GM12878 (cell line): ENCODE results near the gene CASP3. TPM values are rescaled to one million over a fixed set of nuclear protein-coding genes. Genes with fewer than 3 reads are reported as not detected.
A peak's percentile ranks its signal among the peaks of the same experiment; 100 is the strongest.

Source experiments
- ATAC-seq: fragments of 200-7000 bp; cut with Tn5 transposase; 3 replicates; pipeline ENCODE4 v1.9.1; 2020; ENCODE audit warnings: mild to moderate bottlenecking, moderate library complexity
- BruUV-seq: library from RNA; stranded (reverse); fragments of 400-500 nt; replicated peaks from 2 replicates; lab custom pipeline; 2021; lab: Mats Ljungman, UMichigan
- CTCF ChIA-PET: fragments of 300-600 bp; sonication (Branson Sonifier 250); formaldehyde crosslinking; extraction: SDS; loops from one replicate; lab custom pipeline; 2021; ENCODE audit warnings: inconsistent platforms; lab: Yijun Ruan, JAX
- POLR2A ChIA-PET: fragments of 350-600 bp; formaldehyde crosslinking; extraction: SDS; loops from one replicate; lab custom pipeline; 2021; ENCODE audit warnings: inconsistent platforms; lab: Charles Lee
- RAD21 ChIA-PET: fragments of 300-600 bp; sonication (Branson Sonifier 250); formaldehyde crosslinking; loops from one replicate; lab custom pipeline; 2023; ENCODE audit warnings: antibody characterized with exemption; ENCODE audit not compliant: unreplicated experiment; lab: Charles Lee
- SMC1A ChIA-PET: fragments of 300-600 bp; sonication (Branson Sonifier 250); formaldehyde crosslinking; loops from one replicate; lab custom pipeline; 2023; ENCODE audit not compliant: unreplicated experiment, uncharacterized antibody; lab: Charles Lee
- DNase-seq: peaks from one replicate; pipeline ENCODE4 v3.0.0-alpha.2; 2011; ENCODE audit warnings: low read depth, low spot score
- FAIRE-seq: peaks from 3 replicates; lab custom pipeline; 2011; peaks lifted over from hg19 to GRCh38; lab: Jason Lieb, UNC
- H2AFZ ChIP-seq: 2 replicates; pipeline ENCODE4 v1.6.0; 2011; ENCODE audit warnings: low read depth, low read length, control low read depth; ENCODE audit not compliant: control insufficient read depth
- H3K27ac ChIP-seq: 2 replicates; pipeline ENCODE4 v1.5.1; 2011; ENCODE audit warnings: control low read depth; ENCODE audit not compliant: control insufficient read depth, insufficient read depth
- H3K27me3 ChIP-seq, 2 experiments: replicated peaks in 1 of 2; 2 replicates each; pipeline versions ENCODE4 v1.6.0 to v1.6.1; 2011; ENCODE audit warnings: low read length in 1 of 2; ENCODE audit not compliant: control insufficient read depth in 2 of 2, insufficient read depth in 2 of 2
- H3K36me3 ChIP-seq, 2 experiments: 2 replicates each; pipeline ENCODE4 v1.5.1; 2011; ENCODE audit warnings: low read length in 1 of 2; ENCODE audit not compliant: control insufficient read depth in 2 of 2, insufficient read depth in 2 of 2
- H3K4me1 ChIP-seq: 2 replicates; pipeline ENCODE4 v1.6.1; 2011; ENCODE audit warnings: mild to moderate bottlenecking, low read length, moderate library complexity, mixed read lengths; ENCODE audit not compliant: control insufficient read depth, insufficient read depth
- H3K4me2 ChIP-seq: 2 replicates; pipeline ENCODE4 v1.6.0; 2011; ENCODE audit warnings: control low read depth; ENCODE audit not compliant: control insufficient read depth, insufficient read depth
- H3K4me3 ChIP-seq: fragments of 200-600 bp; sonication (generic); 2 replicates; pipeline ENCODE4 v1.5.1; 2016
- H3K79me2 ChIP-seq: 2 replicates; pipeline ENCODE4 v1.6.0; 2011; ENCODE audit warnings: low read length; ENCODE audit not compliant: control insufficient read depth, insufficient read depth
- H3K9ac ChIP-seq: 2 replicates; pipeline ENCODE4 v1.8.0; 2011; ENCODE audit warnings: low read length, control low read depth, mixed read lengths; ENCODE audit not compliant: control insufficient read depth, insufficient read depth
- H3K9me3 ChIP-seq: replicated peaks from 3 replicates; pipeline ENCODE4 v1.5.1; 2011; ENCODE audit warnings: mild to moderate bottlenecking, low read length; ENCODE audit not compliant: control insufficient read depth, insufficient read depth
- H4K20me1 ChIP-seq: 2 replicates; pipeline ENCODE4 v1.6.0; 2011; ENCODE audit not compliant: control insufficient read depth, insufficient read depth
- CHD2 ChIP-seq: IDR thresholded peaks from 2 replicates; pipeline ENCODE4 v1.6.1; 2011; ENCODE audit warnings: low read depth, low read length, improper control_type of control experiment, borderline replicate concordance
- ETV6 ChIP-seq, 2 experiments: fragments of 450-650 bp in 1 of 2; IDR thresholded peaks in 1 of 2; conservative IDR thresholded peaks in 1 of 2; 2 replicates each; pipeline ENCODE4 v1.6.1; 2014; ENCODE audit warnings: antibody characterized with exemption in 1 of 2, borderline replicate concordance in 1 of 2, low read depth in 1 of 2, mild to moderate bottlenecking in 1 of 2, moderate library complexity in 1 of 2
- EZH2 ChIP-seq: IDR thresholded peaks from 2 replicates; pipeline ENCODE4 v1.6.1; 2012; ENCODE audit warnings: low read depth, mild to moderate bottlenecking, control low read depth, inconsistent platforms, low read length, borderline replicate concordance; ENCODE audit not compliant: control insufficient read depth
- IRF3 ChIP-seq: fragments of 450-650 bp; IDR thresholded peaks from 2 replicates; pipeline ENCODE4 v1.6.1; 2014; ENCODE audit warnings: mild to moderate bottlenecking
- KAT2A ChIP-seq: conservative IDR thresholded peaks from 2 replicates; pipeline ENCODE4 v1.6.1; 2011; ENCODE audit warnings: low read depth, low read length; ENCODE audit not compliant: control insufficient read depth
- MEF2A ChIP-seq: IDR thresholded peaks from 2 replicates; pipeline ENCODE4 v1.6.1; 2011; ENCODE audit warnings: low read depth, mild to moderate bottlenecking, low read length, moderate library complexity; ENCODE audit not compliant: insufficient read depth
- MYC ChIP-seq: IDR thresholded peaks from 2 replicates; pipeline ENCODE4 v1.6.1; 2011; ENCODE audit warnings: mild to moderate bottlenecking, low read length, moderate library complexity, inconsistent platforms; ENCODE audit not compliant: insufficient read depth, insufficient replicate concordance, insufficient read length, severe bottlenecking
- PML ChIP-seq: IDR thresholded peaks from 2 replicates; pipeline ENCODE4 v1.6.1; 2012; ENCODE audit warnings: low read length, inconsistent platforms
- TAF1 ChIP-seq: IDR thresholded peaks from 2 replicates; pipeline ENCODE4 v1.6.1; 2011; ENCODE audit warnings: mild to moderate bottlenecking, low read depth, low read length, borderline replicate concordance
- ZNF217 ChIP-seq: fragments of 450-650 bp; IDR thresholded peaks from 2 replicates; pipeline ENCODE4 v1.6.1; 2017; ENCODE audit warnings: antibody characterized with exemption, mild to moderate bottlenecking
- WGBS: methylation state at CpG from one replicate; pipeline ENCODE4 v1.1.6; 2016; ENCODE audit warnings: low lambda C conversion rate; ENCODE audit not compliant: insufficient replicate concordance, insufficient coverage; ENCODE audit errors: missing lambda C conversion rate; 5-methylcytosine and 5-hydroxymethylcytosine counted together
- in situ Hi-C: fragments of 300-500 bp; cut with MboI; formaldehyde crosslinking; loops from 9 replicates; pipeline ENCODE4 v1.14.3; 2018; ENCODE audit warnings: mixed read lengths
- intact Hi-C: fragments of 100-400 bp; cut with micrococcal nuclease; formaldehyde crosslinking; loops from one replicate; pipeline ENCODE4 v1.14.2; 2022; ENCODE audit not compliant: unreplicated experiment
- polyA plus RNA-seq, 11 experiments: library from polyadenylated mRNA; depleted of rRNA in 4 of 11; unstranded in 6 of 11; stranded (reverse) in 5 of 11; fragments of >200 nt; fragmentation: Nextera tagmentation in 4 of 11; fragmentation: Illumina TruSeq in 1 of 11; extraction: Ambion mirVana in 4 of 11; extraction: Trizol in 1 of 11; gene quantifications; 1 replicate in 1 of 11; 2 replicates in 10 of 11; pipeline versions ENCODE4 v1.2.1 to v1.2.3, GENCODE V29; 2011 to 2016; ENCODE audit warnings: inconsistent platforms in 2 of 11, missing spikeins in 2 of 11, low read depth in 1 of 11
- total RNA-seq, 4 experiments: library from RNA; depleted of rRNA in 3 of 4; stranded (reverse); fragments of >200 nt in 3 of 4; fragmentation: Illumina TruSeq in 1 of 4; extraction: Trizol in 1 of 4; gene quantifications; 2 replicates each; pipeline versions ENCODE4 v1.2.1 to v1.2.3, GENCODE V29; 2013 to 2021
- TF ChIP-seq, protein P1 (sequence below): fragments of 450-650 bp; IDR thresholded peaks from 2 replicates; pipeline ENCODE4 v1.6.1; 2017; ENCODE audit warnings: borderline replicate concordance

Gene CASP3
- total and polyA plus RNA-seq, 10 of the 15 experiments (the other 5 are each of a cell fraction or from before 2014, with no cell fraction given): 50.0 to 194 (median 74.4) TPM

DNA sequence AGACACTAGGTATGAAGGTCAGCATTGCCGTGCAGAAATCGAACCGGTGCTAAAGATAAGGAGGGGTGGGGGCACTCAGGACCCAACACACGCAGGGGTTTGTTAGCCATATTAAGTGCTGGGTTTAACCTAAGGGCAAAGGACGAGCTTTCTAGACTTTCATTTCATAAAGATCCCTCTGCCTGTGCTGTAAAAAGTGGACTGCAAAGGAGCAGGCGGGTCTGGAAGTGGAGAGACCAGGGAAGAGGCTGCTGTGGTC is 1.3 kb downstream of the CASP3 start:
- DNase-seq (no peak), FAIRE-seq (no peak), ATAC-seq (no peak)
- peaks cover 12% of the 10 kb centered on the region; the same call in 1 of the 2 replicates for H3K4me1 ChIP-seq
- peaks cover 75% of the 10 kb centered on the region for H3K79me2 ChIP-seq
- RAD21 ChIA-PET: interaction anchor here (0.6 to 3.7 kb wide), 7 partner anchors 9 to 383 kb away, joined by 3 to 24 read pairs (median 7); partner anchors contain the start of gene CENPU
- no peak overlapping the region for H2AFZ ChIP-seq
- no peaks in the 10 kb centered on the region for H4K20me1 ChIP-seq
- H3K9me3 ChIP-seq: no peaks in the 10 kb centered on the region
- no peaks in the 10 kb centered on the region for H3K27me3 ChIP-seq
- peak overlapping the region; percentile 85 for H3K27ac ChIP-seq
- POLR2A ChIA-PET: interaction anchor here (0.6 to 2.2 kb wide), 5 partner anchors 85 to 384 kb away, joined by 3 to 12 read pairs (median 4); partner anchors contain the start of gene CENPU
- no peaks in the 10 kb centered on the region for H3K36me3 ChIP-seq
- in situ Hi-C loops: no loop called here
- CTCF ChIA-PET: interaction anchor here (0.9 to 2.9 kb wide), 8 partner anchors 10 to 396 kb away, joined by 3 to 12 read pairs (median 4); partner anchors contain the start of gene CENPU
- intact Hi-C loops: loop anchor here (2.0 to 10.0 kb wide), 7 partner anchors 87 to 383 kb away; partner anchors contain the start of genes CENPU and IRF2
- H3K4me2 ChIP-seq: peak overlapping the region; percentile 78
- TF ChIP-seq PML (0 out of 2 replicates have a peak, but pooled peaks have one; percentile 24), KAT2A (no peak)
- peak overlapping the region; percentile 98 for H3K4me3 ChIP-seq
- WGBS: 18% methylated on average over 6 of the region's 6 CpGs
- peak overlapping the region; percentile 87 for H3K9ac ChIP-seq
- no TSS peak for BruUV-seq
- SMC1A ChIA-PET: interaction anchor here (0.7 to 2.1 kb wide), 7 partner anchors 12 to 550 kb away, joined by 3 to 6 read pairs (median 4); partner anchors contain the start of gene CENPU

GRCh38 chr4:184647266-184648053 is 1.8 kb downstream of the CASP3 start:
- in situ Hi-C loops: no loop called here
- peak overlapping the region; percentile 98 for H3K4me3 ChIP-seq
- peak overlapping the region; percentile 87 for H3K9ac ChIP-seq
- SMC1A ChIA-PET: interaction anchor here (0.6 to 2.1 kb wide), 13 partner anchors 9 to 550 kb away, joined by 3 to 6 read pairs (median 3); partner anchors contain the start of gene CENPU
- H3K4me2 ChIP-seq: peak overlapping the region; percentile 78
- intact Hi-C loops: loop anchor here (2.0 to 10.0 kb wide), 7 partner anchors 87 to 383 kb away; partner anchors contain the start of genes CENPU and IRF2
- H3K27me3 ChIP-seq: no peaks in the 10 kb centered on the region
- no peaks in the 10 kb centered on the region for H4K20me1 ChIP-seq
- CTCF ChIA-PET: interaction anchor here (0.9 to 2.9 kb wide), 8 partner anchors 9 to 395 kb away, joined by 3 to 12 read pairs (median 4); partner anchors contain the start of gene CENPU
- no peak for FAIRE-seq
- 69% methylated on average over 7 of the region's 7 CpGs for WGBS
- H3K27ac ChIP-seq: peak overlapping the region; percentile 85
- H3K4me1 ChIP-seq: peaks cover 12% of the 10 kb centered on the region; the same call in 1 of the 2 replicates
- no peaks in the 10 kb centered on the region for H3K9me3 ChIP-seq
- no peak overlapping the region for H2AFZ ChIP-seq
- H3K79me2 ChIP-seq: peaks cover 80% of the 10 kb centered on the region
- RAD21 ChIA-PET: interaction anchor here (0.7 to 3.7 kb wide), 8 partner anchors 20 to 383 kb away, joined by 3 to 24 read pairs (median 6); partner anchors contain the start of gene CENPU
- no TSS peak for BruUV-seq
- H3K36me3 ChIP-seq: peaks cover 0 to 2% of the 10 kb centered on the region in 2 experiments; a peak in 1 of 4 replicates
- POLR2A ChIA-PET: interaction anchor here (0.6 to 1.0 kb wide), 4 partner anchors 18 to 167 kb away, joined by 3 read pairs; no protein-coding TSS in a partner anchor
- DNase-seq: no peak
- ATAC-seq: no peak
- TF ChIP-seq MYC (no peak), CHD2 (no peak), ETV6 (conservative IDR thresholded peaks at IDR 0.05 in 1 of 2, IDR thresholded peaks at IDR 0.05 in 1 of 2; ENCODE audit: borderline replicate concordance in 1 of 2, low read depth in 1 of 2) (no peak), EZH2 (no peak), IRF3 (no peak), MEF2A (no peak), ZNF217 (no peak), TAF1 (no peak)
- TF ChIP-seq, protein P1, sequence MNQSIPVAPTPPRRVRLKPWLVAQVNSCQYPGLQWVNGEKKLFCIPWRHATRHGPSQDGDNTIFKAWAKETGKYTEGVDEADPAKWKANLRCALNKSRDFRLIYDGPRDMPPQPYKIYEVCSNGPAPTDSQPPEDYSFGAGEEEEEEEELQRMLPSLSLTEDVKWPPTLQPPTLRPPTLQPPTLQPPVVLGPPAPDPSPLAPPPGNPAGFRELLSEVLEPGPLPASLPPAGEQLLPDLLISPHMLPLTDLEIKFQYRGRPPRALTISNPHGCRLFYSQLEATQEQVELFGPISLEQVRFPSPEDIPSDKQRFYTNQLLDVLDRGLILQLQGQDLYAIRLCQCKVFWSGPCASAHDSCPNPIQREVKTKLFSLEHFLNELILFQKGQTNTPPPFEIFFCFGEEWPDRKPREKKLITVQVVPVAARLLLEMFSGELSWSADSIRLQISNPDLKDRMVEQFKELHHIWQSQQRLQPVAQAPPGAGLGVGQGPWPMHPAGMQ: no peak
